WTC11 (cell line): Measurements from ENCODE around the gene F8. TPM values are rescaled to one million over a fixed set of nuclear protein-coding genes. Genes with fewer than 3 reads are reported as not detected.

Source experiments
- ATAC-seq: fragments of 200-7000 bp; cut with Tn5 transposase; 2 replicates; pipeline ENCODE4 v1.10.0; 2021; ENCODE audit warnings: mild to moderate bottlenecking, moderate library complexity
- CTCF ChIA-PET: fragments of 300-600 bp; sonication (Branson Sonifier 250); formaldehyde crosslinking; loops from one replicate; lab custom pipeline; 2021; ENCODE audit warnings: antibody characterized with exemption; lab: Charles Lee
- POLR2A ChIA-PET: fragments of 350-600 bp; sonication (Branson Sonifier 250); formaldehyde crosslinking; loops from one replicate; lab custom pipeline; 2021; ENCODE audit warnings: antibody characterized with exemption; lab: Charles Lee
- DNase-seq: peaks from one replicate; pipeline ENCODE4 v3.0.0; 2021; ENCODE audit warnings: low spot score
- H3K27ac Mint-ChIP-seq: 2 replicates; pipeline ENCODE4 v1.8.0; 2021; ENCODE audit warnings: mixed read lengths
- H3K27me3 Mint-ChIP-seq: 2 replicates; pipeline ENCODE4 v1.8.0; 2021; ENCODE audit warnings: low read depth, mild to moderate bottlenecking, moderate library complexity, mixed read lengths
- H3K36me3 Mint-ChIP-seq: 2 replicates; pipeline ENCODE4 v1.8.0; 2021; ENCODE audit warnings: mixed read lengths
- H3K4me1 Mint-ChIP-seq: 2 replicates; pipeline ENCODE4 v1.8.0; 2022; ENCODE audit warnings: mixed read lengths
- H3K4me3 Mint-ChIP-seq: 2 replicates; pipeline ENCODE4 v1.8.0; 2021; ENCODE audit warnings: mild to moderate bottlenecking, moderate library complexity, mixed read lengths
- H3K9me3 Mint-ChIP-seq: 2 replicates; pipeline ENCODE4 v1.8.0; 2021; ENCODE audit warnings: mixed read lengths
- AR ChIP-seq: fragments of 250-450 bp; sonication (Bioruptor Pico); IDR thresholded peaks from 2 replicates; pipeline ENCODE4 v1.9.0; 2021; ENCODE audit warnings: mild to moderate bottlenecking
- CTCF ChIP-seq: fragments of 200-600 bp; IDR thresholded peaks from 2 replicates; pipeline ENCODE4 v1.8.0; 2022; ENCODE audit warnings: antibody characterized with exemption
- E2F1 ChIP-seq: sonication (generic); formaldehyde crosslinking; IDR thresholded peaks from 2 replicates; pipeline ENCODE4 v1.8.0; 2022; ENCODE audit warnings: mild to moderate bottlenecking, missing genetic modification reagents
- E2F4 ChIP-seq: sonication (generic); formaldehyde crosslinking; IDR thresholded peaks from 2 replicates; pipeline ENCODE4 v1.8.1; 2022; ENCODE audit warnings: low read depth, mild to moderate bottlenecking, moderate library complexity, missing genetic modification reagents, borderline replicate concordance
- E2F5 ChIP-seq: sonication (generic); formaldehyde crosslinking; IDR thresholded peaks from 2 replicates; pipeline ENCODE4 v1.8.1; 2022; ENCODE audit warnings: mild to moderate bottlenecking, moderate library complexity, missing genetic modification reagents
- FOXJ3 ChIP-seq: sonication (generic); formaldehyde crosslinking; IDR thresholded peaks from 2 replicates; pipeline ENCODE4 v1.9.0; 2021; ENCODE audit warnings: missing genetic modification reagents, mild to moderate bottlenecking, borderline replicate concordance
- FOXP4 ChIP-seq: sonication (generic); formaldehyde crosslinking; IDR thresholded peaks from 2 replicates; pipeline ENCODE4 v1.8.0; 2022; ENCODE audit warnings: mild to moderate bottlenecking, missing genetic modification reagents
- GABPB1 ChIP-seq: sonication (generic); formaldehyde crosslinking; IDR thresholded peaks from 2 replicates; pipeline ENCODE4 v1.8.1; 2023; ENCODE audit warnings: mild to moderate bottlenecking, missing genetic modification reagents
- MXD4 ChIP-seq: fragments of 250-450 bp; sonication (Bioruptor Pico); IDR thresholded peaks from 2 replicates; pipeline ENCODE4 v1.8.0; 2021; ENCODE audit warnings: mild to moderate bottlenecking, moderate library complexity, borderline replicate concordance
- NFYB ChIP-seq: sonication (generic); formaldehyde crosslinking; conservative IDR thresholded peaks from 2 replicates; pipeline ENCODE4 v1.8.0; 2022; ENCODE audit warnings: low read depth, missing genetic modification reagents
- NR1H2 ChIP-seq: sonication (generic); formaldehyde crosslinking; IDR thresholded peaks from 2 replicates; pipeline ENCODE4 v1.9.0; 2021; ENCODE audit warnings: mild to moderate bottlenecking, moderate library complexity, missing genetic modification reagents
- OVOL2 ChIP-seq: fragments of 250-450 bp; sonication (Bioruptor Pico); IDR thresholded peaks from 2 replicates; pipeline ENCODE4 v1.9.0; 2021; ENCODE audit warnings: mild to moderate bottlenecking, borderline replicate concordance
- USF1 ChIP-seq: sonication (generic); formaldehyde crosslinking; IDR thresholded peaks from 2 replicates; pipeline ENCODE4 v1.8.0; 2022; ENCODE audit warnings: mild to moderate bottlenecking, missing genetic modification reagents
- ZBTB21 ChIP-seq: sonication (generic); formaldehyde crosslinking; IDR thresholded peaks from 2 replicates; pipeline ENCODE4 v1.8.1; 2023; ENCODE audit warnings: mild to moderate bottlenecking, missing genetic modification reagents, borderline replicate concordance
- ZBTB43 ChIP-seq: sonication (generic); formaldehyde crosslinking; IDR thresholded peaks from 2 replicates; pipeline ENCODE4 v1.8.1; 2023; ENCODE audit warnings: mild to moderate bottlenecking, missing genetic modification reagents
- ZNF121 ChIP-seq: sonication (generic); formaldehyde crosslinking; IDR thresholded peaks from 2 replicates; pipeline ENCODE4 v1.8.0; 2023; ENCODE audit warnings: missing genetic modification reagents
- ZNF317 ChIP-seq: sonication (generic); formaldehyde crosslinking; IDR thresholded peaks from 2 replicates; pipeline ENCODE4 v1.8.1; 2023; ENCODE audit warnings: low read depth, mild to moderate bottlenecking, moderate library complexity, missing genetic modification reagents, borderline replicate concordance
- total RNA-seq: library from RNA; stranded (reverse); gene quantifications from 3 replicates; pipeline ENCODE4 v1.2.3, GENCODE V29; 2021

Gene F8
- total RNA-seq, 1 experiment from 2014 or later = 1.6 TPM

GRCh38 chrX:154988719-154989118 is 33.8 kb downstream of the F8 start:
- CTCF ChIA-PET = interaction anchor here (1.1 kb wide), 1 partner anchor 60 kb away, joined by 3 read pairs; no protein-coding TSS in a partner anchor
- no peaks in the 10 kb centered on the region for H3K9me3 Mint-ChIP-seq
- TF ChIP-seq ZBTB21 (CRISPR knock-in tag) (no peak), ZNF121 (CRISPR knock-in tag) (no peak), NR1H2 (CRISPR knock-in tag) (no peak), ZNF317 (CRISPR knock-in tag) (no peak), AR (CRISPR knock-in tag) (no peak), FOXP4 (CRISPR knock-in tag) (no peak), MXD4 (CRISPR knock-in tag) (no peak), NFYB (CRISPR knock-in tag) (no peak), OVOL2 (no peak), GABPB1 (CRISPR knock-in tag) (no peak), E2F4 (no peak), E2F5 (CRISPR knock-in tag) (no peak)
- H3K4me1 Mint-ChIP-seq = peaks cover 3% of the 10 kb centered on the region; the same call in 1 of the 2 replicates
- no peaks in the 10 kb centered on the region for H3K36me3 Mint-ChIP-seq
- H3K27me3 Mint-ChIP-seq = no peaks in the 10 kb centered on the region
- H3K4me3 Mint-ChIP-seq = no peak overlapping the region
- DNase-seq (no peak), ATAC-seq (no peak)
- POLR2A ChIA-PET = no interaction called here
- H3K27ac Mint-ChIP-seq = no peak overlapping the region

- no peak overlapping the region for H3K27ac Mint-ChIP-seq
- ChIA-PET CTCF (no interaction called here), POLR2A (no interaction called here)
- no peaks in the 10 kb centered on the region for H3K36me3 Mint-ChIP-seq
- H3K9me3 Mint-ChIP-seq = no peaks in the 10 kb centered on the region
- no peak for ATAC-seq
- H3K4me3 Mint-ChIP-seq = no peak overlapping the region
- H3K27me3 Mint-ChIP-seq = no peaks in the 10 kb centered on the region
- TF ChIP-seq FOXJ3 (CRISPR knock-in tag) (no peak), USF1 (CRISPR knock-in tag) (no peak), ZNF317 (CRISPR knock-in tag) (no peak), ZBTB43 (CRISPR knock-in tag) (no peak), NR1H2 (CRISPR knock-in tag) (no peak), CTCF (no peak), E2F1 (no peak)
- peaks cover 3% of the 10 kb centered on the region; the same call in 1 of the 2 replicates for H3K4me1 Mint-ChIP-seq
- no peak for DNase-seq
Measured at GRCh38 chrX:154987940-154988339, 34.6 kb downstream of the F8 start.
